A549 (cell line): ENCODE results near the gene C2orf42.

Experiments
- EP300 ChIP-seq, 2 experiments: fragments of >200 bp; sonication (Bioruptor Twin); formaldehyde crosslinking; IDR thresholded peaks; 2 replicates in 1 of 2; 3 replicates in 1 of 2; pipeline ENCODE4 v1.6.1; 2016 to 2017
- PHF8 ChIP-seq: fragments of 200-600 bp; sonication (generic); IDR thresholded peaks from 2 replicates; pipeline ENCODE4 v1.6.1; 2016; ENCODE audit warnings: low read depth, mild to moderate bottlenecking, antibody characterized with exemption, moderate library complexity, borderline replicate concordance
- POLR2A ChIP-seq: IDR thresholded peaks from 2 replicates; pipeline ENCODE4 v1.6.1; 2012; ENCODE audit warnings: mild to moderate bottlenecking, low read length
- RARB ChIP-seq: fragments of 250-450 bp; sonication (Bioruptor Pico); IDR thresholded peaks from 2 replicates; pipeline ENCODE4 v1.8.0; 2021; ENCODE audit warnings: mild to moderate bottlenecking, moderate library complexity
- SMC3 ChIP-seq: fragments of >200 bp; sonication (Bioruptor Twin); formaldehyde crosslinking; IDR thresholded peaks from 3 replicates; pipeline ENCODE4 v1.6.1; 2018; ENCODE audit warnings: inconsistent platforms
- ZC3H11A ChIP-seq: fragments of 450-650 bp; IDR thresholded peaks from 2 replicates; pipeline ENCODE4 v1.6.1; 2014; ENCODE audit warnings: antibody characterized with exemption, mild to moderate bottlenecking
- TF ChIP-seq, protein P1 (sequence below): fragments of >200 bp; sonication (Bioruptor Twin); formaldehyde crosslinking; IDR thresholded peaks from 3 replicates; pipeline ENCODE4 v1.5.1; 2016
- TF ChIP-seq, protein P2 (sequence below): fragments of 200-600 bp; sonication (generic); IDR thresholded peaks from 2 replicates; pipeline ENCODE4 v1.6.1; 2016; ENCODE audit warnings: antibody characterized with exemption, mild to moderate bottlenecking, moderate library complexity
- TF ChIP-seq, protein P3 (sequence below): fragments of >200 bp; sonication (Bioruptor Twin); formaldehyde crosslinking; IDR thresholded peaks from 3 replicates; pipeline ENCODE4 v1.6.1; 2016
- TF ChIP-seq, protein P4 (sequence below): fragments of 450-650 bp; IDR thresholded peaks from 2 replicates; pipeline ENCODE4 v1.6.1; 2014; ENCODE audit warnings: antibody characterized with exemption
- TF ChIP-seq, protein P5 (sequence below): IDR thresholded peaks from 2 replicates; pipeline ENCODE4 v1.6.1; 2012

DNA sequence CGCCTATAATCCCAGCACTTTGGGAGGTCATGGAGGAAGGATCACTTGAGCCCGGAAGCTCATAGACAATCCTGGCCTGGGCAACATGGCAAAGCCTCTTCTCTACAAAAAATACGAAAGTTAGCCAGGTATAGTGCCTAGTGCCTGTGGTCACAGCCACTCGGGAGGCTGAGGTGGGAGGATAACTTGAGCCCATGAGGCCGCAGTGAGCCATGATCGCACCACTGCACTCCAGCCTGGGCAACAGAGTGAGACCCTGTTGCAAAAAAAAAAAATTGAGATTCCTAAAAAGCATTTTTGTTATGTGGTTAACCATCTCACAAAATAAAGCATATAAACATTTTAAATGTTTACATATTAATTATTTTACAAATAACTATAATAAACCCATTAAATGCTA, 89.6 kb downstream of the C2orf42 start:
- TF ChIP-seq PHF8 (no peak), RARB (no peak), SMC3 (no peak), POLR2A (no peak), EP300 (IDR thresholded peaks at IDR 0.05) (no peak), ZC3H11A (no peak)
- TF ChIP-seq, protein P1, sequence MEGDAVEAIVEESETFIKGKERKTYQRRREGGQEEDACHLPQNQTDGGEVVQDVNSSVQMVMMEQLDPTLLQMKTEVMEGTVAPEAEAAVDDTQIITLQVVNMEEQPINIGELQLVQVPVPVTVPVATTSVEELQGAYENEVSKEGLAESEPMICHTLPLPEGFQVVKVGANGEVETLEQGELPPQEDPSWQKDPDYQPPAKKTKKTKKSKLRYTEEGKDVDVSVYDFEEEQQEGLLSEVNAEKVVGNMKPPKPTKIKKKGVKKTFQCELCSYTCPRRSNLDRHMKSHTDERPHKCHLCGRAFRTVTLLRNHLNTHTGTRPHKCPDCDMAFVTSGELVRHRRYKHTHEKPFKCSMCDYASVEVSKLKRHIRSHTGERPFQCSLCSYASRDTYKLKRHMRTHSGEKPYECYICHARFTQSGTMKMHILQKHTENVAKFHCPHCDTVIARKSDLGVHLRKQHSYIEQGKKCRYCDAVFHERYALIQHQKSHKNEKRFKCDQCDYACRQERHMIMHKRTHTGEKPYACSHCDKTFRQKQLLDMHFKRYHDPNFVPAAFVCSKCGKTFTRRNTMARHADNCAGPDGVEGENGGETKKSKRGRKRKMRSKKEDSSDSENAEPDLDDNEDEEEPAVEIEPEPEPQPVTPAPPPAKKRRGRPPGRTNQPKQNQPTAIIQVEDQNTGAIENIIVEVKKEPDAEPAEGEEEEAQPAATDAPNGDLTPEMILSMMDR: no peak
- TF ChIP-seq, protein P2, sequence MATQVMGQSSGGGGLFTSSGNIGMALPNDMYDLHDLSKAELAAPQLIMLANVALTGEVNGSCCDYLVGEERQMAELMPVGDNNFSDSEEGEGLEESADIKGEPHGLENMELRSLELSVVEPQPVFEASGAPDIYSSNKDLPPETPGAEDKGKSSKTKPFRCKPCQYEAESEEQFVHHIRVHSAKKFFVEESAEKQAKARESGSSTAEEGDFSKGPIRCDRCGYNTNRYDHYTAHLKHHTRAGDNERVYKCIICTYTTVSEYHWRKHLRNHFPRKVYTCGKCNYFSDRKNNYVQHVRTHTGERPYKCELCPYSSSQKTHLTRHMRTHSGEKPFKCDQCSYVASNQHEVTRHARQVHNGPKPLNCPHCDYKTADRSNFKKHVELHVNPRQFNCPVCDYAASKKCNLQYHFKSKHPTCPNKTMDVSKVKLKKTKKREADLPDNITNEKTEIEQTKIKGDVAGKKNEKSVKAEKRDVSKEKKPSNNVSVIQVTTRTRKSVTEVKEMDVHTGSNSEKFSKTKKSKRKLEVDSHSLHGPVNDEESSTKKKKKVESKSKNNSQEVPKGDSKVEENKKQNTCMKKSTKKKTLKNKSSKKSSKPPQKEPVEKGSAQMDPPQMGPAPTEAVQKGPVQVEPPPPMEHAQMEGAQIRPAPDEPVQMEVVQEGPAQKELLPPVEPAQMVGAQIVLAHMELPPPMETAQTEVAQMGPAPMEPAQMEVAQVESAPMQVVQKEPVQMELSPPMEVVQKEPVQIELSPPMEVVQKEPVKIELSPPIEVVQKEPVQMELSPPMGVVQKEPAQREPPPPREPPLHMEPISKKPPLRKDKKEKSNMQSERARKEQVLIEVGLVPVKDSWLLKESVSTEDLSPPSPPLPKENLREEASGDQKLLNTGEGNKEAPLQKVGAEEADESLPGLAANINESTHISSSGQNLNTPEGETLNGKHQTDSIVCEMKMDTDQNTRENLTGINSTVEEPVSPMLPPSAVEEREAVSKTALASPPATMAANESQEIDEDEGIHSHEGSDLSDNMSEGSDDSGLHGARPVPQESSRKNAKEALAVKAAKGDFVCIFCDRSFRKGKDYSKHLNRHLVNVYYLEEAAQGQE: no peak
- TF ChIP-seq, protein P3, sequence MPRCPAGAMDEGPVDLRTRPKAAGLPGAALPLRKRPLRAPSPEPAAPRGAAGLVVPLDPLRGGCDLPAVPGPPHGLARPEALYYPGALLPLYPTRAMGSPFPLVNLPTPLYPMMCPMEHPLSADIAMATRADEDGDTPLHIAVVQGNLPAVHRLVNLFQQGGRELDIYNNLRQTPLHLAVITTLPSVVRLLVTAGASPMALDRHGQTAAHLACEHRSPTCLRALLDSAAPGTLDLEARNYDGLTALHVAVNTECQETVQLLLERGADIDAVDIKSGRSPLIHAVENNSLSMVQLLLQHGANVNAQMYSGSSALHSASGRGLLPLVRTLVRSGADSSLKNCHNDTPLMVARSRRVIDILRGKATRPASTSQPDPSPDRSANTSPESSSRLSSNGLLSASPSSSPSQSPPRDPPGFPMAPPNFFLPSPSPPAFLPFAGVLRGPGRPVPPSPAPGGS: no peak
- TF ChIP-seq, protein P4, sequence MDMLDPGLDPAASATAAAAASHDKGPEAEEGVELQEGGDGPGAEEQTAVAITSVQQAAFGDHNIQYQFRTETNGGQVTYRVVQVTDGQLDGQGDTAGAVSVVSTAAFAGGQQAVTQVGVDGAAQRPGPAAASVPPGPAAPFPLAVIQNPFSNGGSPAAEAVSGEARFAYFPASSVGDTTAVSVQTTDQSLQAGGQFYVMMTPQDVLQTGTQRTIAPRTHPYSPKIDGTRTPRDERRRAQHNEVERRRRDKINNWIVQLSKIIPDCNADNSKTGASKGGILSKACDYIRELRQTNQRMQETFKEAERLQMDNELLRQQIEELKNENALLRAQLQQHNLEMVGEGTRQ: no peak
- TF ChIP-seq, protein P5, sequence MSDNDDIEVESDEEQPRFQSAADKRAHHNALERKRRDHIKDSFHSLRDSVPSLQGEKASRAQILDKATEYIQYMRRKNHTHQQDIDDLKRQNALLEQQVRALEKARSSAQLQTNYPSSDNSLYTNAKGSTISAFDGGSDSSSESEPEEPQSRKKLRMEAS: no peak
